ENCODE data around the gene DCLRE1A. TPM values are rescaled to one million over a fixed set of nuclear protein-coding genes. Genes with fewer than 3 reads are reported as not detected.
A peak's percentile ranks its signal among the peaks of the same experiment; 100 is the strongest.
"Not testable (repeated sequence)": the region's sequence is repeated elsewhere in the genome, so short reads cannot be mapped to it uniquely, and the experiment has no call there.

The DCLRE1A gene
- total and polyA plus RNA-seq, 8 donors: 8.1 to 14.9 (median 12.4) TPM

DNA sequence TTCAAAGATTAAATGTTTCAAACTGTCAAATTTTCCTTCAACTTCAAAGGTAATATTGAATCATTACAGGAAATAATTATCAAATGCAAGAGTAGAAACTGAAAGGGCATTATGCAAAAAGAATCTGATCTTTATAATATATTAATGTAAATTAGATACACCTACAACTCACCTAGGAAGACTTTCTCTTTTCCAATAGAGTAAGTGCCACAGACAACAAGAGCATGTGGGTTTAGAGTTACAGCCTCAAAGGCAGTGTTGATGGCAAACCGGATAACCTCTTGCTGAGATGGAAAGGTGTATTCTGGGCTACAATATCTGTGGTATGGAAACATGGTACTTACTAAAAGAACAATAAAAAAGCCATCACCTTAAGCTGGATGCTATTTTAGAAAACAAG lies 11.7 kb downstream of the DCLRE1A start:
- Histone ChIP-seq H3K27ac (no peak overlapping the region), H3K9me3 (no peaks in the 10 kb centered on the region), H3K4me1 (peaks cover 0 to 11% of the 10 kb centered on the region in 2 donors), H3K4me3 (no peak overlapping the region), H3K36me3 (peaks cover 0 to 11% of the 10 kb centered on the region in 2 donors), H3K27me3 (no peaks in the 10 kb centered on the region)
- intact Hi-C loops (cut with DNase I): no loop called here
- TF ChIP-seq, protein P1, sequence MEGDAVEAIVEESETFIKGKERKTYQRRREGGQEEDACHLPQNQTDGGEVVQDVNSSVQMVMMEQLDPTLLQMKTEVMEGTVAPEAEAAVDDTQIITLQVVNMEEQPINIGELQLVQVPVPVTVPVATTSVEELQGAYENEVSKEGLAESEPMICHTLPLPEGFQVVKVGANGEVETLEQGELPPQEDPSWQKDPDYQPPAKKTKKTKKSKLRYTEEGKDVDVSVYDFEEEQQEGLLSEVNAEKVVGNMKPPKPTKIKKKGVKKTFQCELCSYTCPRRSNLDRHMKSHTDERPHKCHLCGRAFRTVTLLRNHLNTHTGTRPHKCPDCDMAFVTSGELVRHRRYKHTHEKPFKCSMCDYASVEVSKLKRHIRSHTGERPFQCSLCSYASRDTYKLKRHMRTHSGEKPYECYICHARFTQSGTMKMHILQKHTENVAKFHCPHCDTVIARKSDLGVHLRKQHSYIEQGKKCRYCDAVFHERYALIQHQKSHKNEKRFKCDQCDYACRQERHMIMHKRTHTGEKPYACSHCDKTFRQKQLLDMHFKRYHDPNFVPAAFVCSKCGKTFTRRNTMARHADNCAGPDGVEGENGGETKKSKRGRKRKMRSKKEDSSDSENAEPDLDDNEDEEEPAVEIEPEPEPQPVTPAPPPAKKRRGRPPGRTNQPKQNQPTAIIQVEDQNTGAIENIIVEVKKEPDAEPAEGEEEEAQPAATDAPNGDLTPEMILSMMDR (IDR thresholded peaks at IDR 0.05): no peak
- DNase-seq (no peak), ATAC-seq (no peak)

DNA sequence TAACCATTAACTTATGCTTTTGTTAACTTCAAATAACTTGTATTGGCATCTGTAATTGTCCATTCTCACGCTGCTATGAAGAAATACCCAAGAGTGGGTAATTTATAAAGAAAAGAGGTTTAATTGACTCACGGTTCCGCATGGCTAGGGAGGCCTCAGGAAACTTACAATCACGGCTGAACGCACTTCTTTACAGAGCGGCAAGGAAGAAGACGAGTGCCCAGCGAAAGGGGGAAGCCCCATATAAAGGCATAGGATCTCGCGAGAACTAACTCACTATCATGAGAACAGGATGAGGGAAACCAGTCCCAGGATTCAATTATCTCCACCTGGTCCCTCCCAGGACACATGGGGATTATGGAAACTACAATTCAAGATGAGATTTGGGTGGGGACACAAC lies 25.3 kb downstream of the DCLRE1A start:
- ATAC-seq; H3K36me3 ChIP-seq; H3K27me3 ChIP-seq; intact Hi-C loops (cut with DNase I); H3K4me1 ChIP-seq; H3K4me3 ChIP-seq; H3K9me3 ChIP-seq; H3K27ac ChIP-seq; DNase-seq: not testable (repeated sequence)

DNA sequence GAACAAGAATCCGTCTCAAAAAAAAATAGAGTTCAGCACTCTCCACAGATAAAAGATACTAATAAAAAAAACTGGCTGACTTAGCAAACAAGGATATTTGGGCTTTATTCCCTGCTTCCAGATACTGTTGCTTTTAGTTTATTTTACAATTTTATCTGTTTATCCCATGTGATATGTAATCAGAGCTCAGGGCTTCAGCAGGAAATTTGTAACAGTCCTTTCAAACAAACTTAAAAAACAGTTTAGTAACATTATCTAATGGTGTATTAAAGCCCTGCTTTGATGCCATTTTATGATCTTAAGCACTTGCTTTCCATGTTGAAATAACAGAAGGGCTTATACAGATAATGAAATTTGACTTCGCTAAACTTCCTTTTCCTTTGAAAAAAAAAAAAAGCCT lies 28.1 kb downstream of the DCLRE1A start:
- Histone ChIP-seq H3K4me1 (no peaks in the 10 kb centered on the region), H3K9me3 (no peaks in the 10 kb centered on the region), H3K27ac (no peak overlapping the region), H3K4me3 (no peak overlapping the region), H3K27me3 (no peaks in the 10 kb centered on the region), H3K36me3 (no peaks in the 10 kb centered on the region)
- ATAC-seq (no peak), DNase-seq (peak in 2 of 4 donors; percentile 36 to 52)
- TF ChIP-seq, protein P1 (IDR thresholded peaks at IDR 0.05): no peak
- intact Hi-C loops (cut with DNase I): no loop called here

DNA sequence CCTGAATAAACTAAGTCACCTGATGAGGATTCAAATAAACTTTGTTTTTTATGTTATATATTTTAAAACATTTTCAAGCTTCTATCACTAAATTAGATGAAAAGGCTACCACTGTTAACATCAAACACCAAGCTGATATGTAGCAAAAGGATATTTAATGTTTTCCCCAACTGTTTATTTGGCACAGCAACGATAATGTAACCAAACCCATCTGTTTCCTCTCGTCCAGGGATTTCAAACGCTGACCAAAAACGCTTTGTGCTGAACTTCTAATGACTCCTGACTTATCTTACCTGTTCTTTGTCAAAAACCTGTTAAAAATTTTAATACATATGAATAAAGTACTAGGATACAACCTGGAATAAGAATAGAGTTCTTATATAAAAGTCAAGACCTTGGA lies 30.5 kb downstream of the DCLRE1A start:
- H3K27me3 ChIP-seq: no peaks in the 10 kb centered on the region
- H3K4me1 ChIP-seq: no peaks in the 10 kb centered on the region
- intact Hi-C loops (cut with DNase I): no loop called here
- H3K4me3 ChIP-seq: no peak overlapping the region
- ATAC-seq (no peak), DNase-seq (peak in 2 of 4 donors; percentile 63 to 79)
- no peaks in the 10 kb centered on the region for H3K9me3 ChIP-seq
- H3K27ac ChIP-seq: no peak overlapping the region
- no peaks in the 10 kb centered on the region for H3K36me3 ChIP-seq
- TF ChIP-seq, protein P1 (IDR thresholded peaks at IDR 0.05): no peak

DNA sequence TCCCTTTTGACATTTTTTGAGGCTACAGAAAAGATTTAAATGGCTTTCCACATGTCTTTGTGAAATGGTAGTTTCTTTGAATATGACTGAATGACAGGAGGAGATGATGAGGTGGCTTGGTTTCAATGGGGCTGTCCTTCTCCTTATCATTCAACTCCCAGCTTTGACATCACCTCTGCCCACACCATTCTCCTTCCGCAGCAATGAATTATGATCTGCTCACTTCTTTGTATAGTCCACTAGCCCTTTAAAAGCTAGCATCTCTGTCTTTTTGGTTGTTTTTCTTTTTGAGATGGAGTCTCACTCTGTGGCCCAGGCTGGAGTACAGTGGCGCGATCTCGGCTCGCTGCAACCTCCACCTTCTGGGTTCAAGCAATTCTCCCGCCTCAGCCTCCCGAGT lies 31.7 kb downstream of the DCLRE1A start:
- H3K9me3 ChIP-seq: no peaks in the 10 kb centered on the region
- TF ChIP-seq, protein P1 (IDR thresholded peaks at IDR 0.05): no peak
- DNase-seq (no peak), ATAC-seq (no peak)
- no peaks in the 10 kb centered on the region for H3K4me1 ChIP-seq
- H3K36me3 ChIP-seq: no peaks in the 10 kb centered on the region
- H3K4me3 ChIP-seq: no peak overlapping the region
- H3K27ac ChIP-seq: no peak overlapping the region
- H3K27me3 ChIP-seq: no peaks in the 10 kb centered on the region
- intact Hi-C loops (cut with DNase I): no loop called here

DNA sequence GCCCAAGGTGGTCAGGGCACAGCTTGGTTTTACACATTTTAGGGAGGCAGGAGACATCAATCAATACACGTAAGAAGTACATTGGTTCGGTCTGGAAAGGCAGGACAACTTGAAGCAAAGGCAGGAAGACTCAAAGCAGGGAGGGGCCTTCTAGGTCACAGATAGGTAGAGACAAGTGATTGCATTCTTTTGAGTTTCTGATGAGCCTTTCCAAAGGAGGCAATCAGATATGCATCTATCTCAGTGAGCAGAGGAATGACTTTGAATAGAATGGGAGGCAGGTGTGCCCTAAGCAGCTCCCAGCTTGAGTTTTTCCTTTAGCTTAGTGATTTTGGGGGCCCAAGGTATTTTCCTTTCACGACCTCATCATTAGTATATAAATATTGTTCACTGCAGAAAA lies 32.6 kb downstream of the DCLRE1A start:
- H3K9me3 ChIP-seq; DNase-seq; H3K4me3 ChIP-seq; H3K4me1 ChIP-seq; H3K36me3 ChIP-seq; ATAC-seq; H3K27ac ChIP-seq; H3K27me3 ChIP-seq; intact Hi-C loops (cut with DNase I): not testable (repeated sequence)

All from left lung (tissue), 10 donors.